WTC11 (cell line): Measurements from ENCODE around the gene SORCS2. TPM values are rescaled to one million over a fixed set of nuclear protein-coding genes. Genes with fewer than 3 reads are reported as not detected.

ENCODE experiments used
- ATAC-seq: fragments of 200-7000 bp; cut with Tn5 transposase; 2 replicates; pipeline ENCODE4 v1.10.0; 2021; ENCODE audit warnings: mild to moderate bottlenecking, moderate library complexity
- CTCF ChIA-PET: fragments of 300-600 bp; sonication (Branson Sonifier 250); formaldehyde crosslinking; loops from one replicate; lab custom pipeline; 2021; ENCODE audit warnings: antibody characterized with exemption; lab: Charles Lee
- POLR2A ChIA-PET: fragments of 350-600 bp; sonication (Branson Sonifier 250); formaldehyde crosslinking; loops from one replicate; lab custom pipeline; 2021; ENCODE audit warnings: antibody characterized with exemption; lab: Charles Lee
- DNase-seq: peaks from one replicate; pipeline ENCODE4 v3.0.0; 2021; ENCODE audit warnings: low spot score
- H3K27ac Mint-ChIP-seq: 2 replicates; pipeline ENCODE4 v1.8.0; 2021; ENCODE audit warnings: mixed read lengths
- H3K27me3 Mint-ChIP-seq: 2 replicates; pipeline ENCODE4 v1.8.0; 2021; ENCODE audit warnings: low read depth, mild to moderate bottlenecking, moderate library complexity, mixed read lengths
- H3K36me3 Mint-ChIP-seq: 2 replicates; pipeline ENCODE4 v1.8.0; 2021; ENCODE audit warnings: mixed read lengths
- H3K4me1 Mint-ChIP-seq: 2 replicates; pipeline ENCODE4 v1.8.0; 2022; ENCODE audit warnings: mixed read lengths
- H3K4me3 Mint-ChIP-seq: 2 replicates; pipeline ENCODE4 v1.8.0; 2021; ENCODE audit warnings: mild to moderate bottlenecking, moderate library complexity, mixed read lengths
- H3K9me3 Mint-ChIP-seq: 2 replicates; pipeline ENCODE4 v1.8.0; 2021; ENCODE audit warnings: mixed read lengths
- CREM ChIP-seq: sonication (generic); formaldehyde crosslinking; IDR thresholded peaks from 2 replicates; pipeline ENCODE4 v1.8.1; 2022; ENCODE audit warnings: mild to moderate bottlenecking, missing genetic modification reagents, moderate library complexity
- ELF4 ChIP-seq: sonication (generic); formaldehyde crosslinking; IDR thresholded peaks from 2 replicates; pipeline ENCODE4 v1.8.1; 2022; ENCODE audit warnings: low read depth, mild to moderate bottlenecking, moderate library complexity, missing genetic modification reagents
- ERG ChIP-seq: fragments of 250-450 bp; sonication (Bioruptor Pico); IDR thresholded peaks from 2 replicates; pipeline ENCODE4 v1.8.0; 2021; ENCODE audit warnings: mild to moderate bottlenecking
- ETV6 ChIP-seq: sonication (generic); formaldehyde crosslinking; IDR thresholded peaks from 2 replicates; pipeline ENCODE4 v1.8.1; 2022; ENCODE audit warnings: mild to moderate bottlenecking, missing genetic modification reagents
- FOXK1 ChIP-seq: sonication (generic); formaldehyde crosslinking; IDR thresholded peaks from 2 replicates; pipeline ENCODE4 v1.8.0; 2022; ENCODE audit warnings: mild to moderate bottlenecking, moderate library complexity, missing genetic modification reagents
- KAT7 ChIP-seq: sonication (generic); formaldehyde crosslinking; IDR thresholded peaks from 2 replicates; pipeline ENCODE4 v1.8.1; 2023; ENCODE audit warnings: missing genetic modification reagents, mild to moderate bottlenecking, borderline replicate concordance
- NFE2L1 ChIP-seq: sonication (generic); formaldehyde crosslinking; IDR thresholded peaks from 2 replicates; pipeline ENCODE4 v1.8.1; 2023; ENCODE audit warnings: missing genetic modification reagents
- NR1H2 ChIP-seq: sonication (generic); formaldehyde crosslinking; IDR thresholded peaks from 2 replicates; pipeline ENCODE4 v1.9.0; 2021; ENCODE audit warnings: mild to moderate bottlenecking, moderate library complexity, missing genetic modification reagents
- NR3C1 ChIP-seq: sonication (generic); formaldehyde crosslinking; conservative IDR thresholded peaks from 2 replicates; pipeline ENCODE4 v1.8.1; 2023; ENCODE audit warnings: low read depth, mild to moderate bottlenecking, missing genetic modification reagents
- OVOL2 ChIP-seq: fragments of 250-450 bp; sonication (Bioruptor Pico); IDR thresholded peaks from 2 replicates; pipeline ENCODE4 v1.9.0; 2021; ENCODE audit warnings: mild to moderate bottlenecking, borderline replicate concordance
- PREB ChIP-seq: sonication (generic); formaldehyde crosslinking; IDR thresholded peaks from 2 replicates; pipeline ENCODE4 v1.8.1; 2022; ENCODE audit warnings: mild to moderate bottlenecking, missing genetic modification reagents, moderate library complexity, borderline replicate concordance
- STAT6 ChIP-seq: sonication (generic); formaldehyde crosslinking; conservative IDR thresholded peaks from 2 replicates; pipeline ENCODE4 v1.8.1; 2023; ENCODE audit warnings: mild to moderate bottlenecking, low read depth, missing genetic modification reagents, moderate library complexity
- TP53 ChIP-seq: sonication (generic); formaldehyde crosslinking; IDR thresholded peaks from 2 replicates; pipeline ENCODE4 v1.8.1; 2023; ENCODE audit warnings: mild to moderate bottlenecking, missing genetic modification reagents
- ZNF219 ChIP-seq: sonication (generic); formaldehyde crosslinking; IDR thresholded peaks from 2 replicates; pipeline ENCODE4 v1.8.0; 2023; ENCODE audit warnings: missing genetic modification reagents, mild to moderate bottlenecking, borderline replicate concordance
- ZNF281 ChIP-seq: sonication (generic); formaldehyde crosslinking; IDR thresholded peaks from 2 replicates; pipeline ENCODE4 v1.8.0; 2023; ENCODE audit warnings: mild to moderate bottlenecking, missing genetic modification reagents
- ZNF396 ChIP-seq: fragments of 250-450 bp; sonication (Bioruptor Pico); IDR thresholded peaks from 2 replicates; pipeline ENCODE4 v1.8.0; 2021; ENCODE audit warnings: mild to moderate bottlenecking, moderate library complexity, borderline replicate concordance
- ZNF671 ChIP-seq: fragments of 250-450 bp; sonication (Bioruptor Pico); IDR thresholded peaks from 2 replicates; pipeline ENCODE4 v1.8.0; 2021; ENCODE audit warnings: mild to moderate bottlenecking
- ZSCAN18 ChIP-seq: fragments of 250-450 bp; sonication (Bioruptor Pico); IDR thresholded peaks from 2 replicates; pipeline ENCODE4 v2.1.2; 2022; ENCODE audit warnings: mild to moderate bottlenecking, moderate library complexity
- total RNA-seq: library from RNA; stranded (reverse); gene quantifications from 3 replicates; pipeline ENCODE4 v1.2.3, GENCODE V29; 2021

The SORCS2 gene
- total RNA-seq, 1 experiment from 2014 or later: 6.6 TPM

- TF ChIP-seq ELF4 (CRISPR knock-in tag): no peak
- no peak for TF ChIP-seq NR3C1
- TF ChIP-seq CREM (CRISPR knock-in tag): no peak
- no peak for TF ChIP-seq ZNF281 (CRISPR knock-in tag)
- TF ChIP-seq TP53 (CRISPR knock-in tag): no peak
- TF ChIP-seq OVOL2 (CRISPR knock-in tag): no peak
- no peak for TF ChIP-seq FOXK1 (CRISPR knock-in tag)
- TF ChIP-seq KAT7 (CRISPR knock-in tag): no peak
- no peak for TF ChIP-seq ZNF671 (CRISPR knock-in tag)
These were observed 158.1 kb downstream of the SORCS2 start (continued) for GRCh38 chr4:7350396-7350795.

- Mint-ChIP-seq H3K36me3 (no peaks in the 10 kb centered on the region), H3K27me3 (no peaks in the 10 kb centered on the region), H3K9me3 (peaks cover 8% of the 10 kb centered on the region), H3K4me3 (no peak overlapping the region), H3K4me1 (no peaks in the 10 kb centered on the region), H3K27ac (no peak overlapping the region)
- ATAC-seq: no peak
- ChIA-PET CTCF (interaction anchor here (0.8 to 1.0 kb wide), 2 partner anchors 16 to 817 kb away, joined by 3 to 4 read pairs; no protein-coding TSS in a partner anchor), POLR2A (no interaction called here)
- DNase-seq: no peak
- no peak for TF ChIP-seq STAT6 (CRISPR knock-in tag)
- no peak for TF ChIP-seq ETV6 (CRISPR knock-in tag)
- no peak for TF ChIP-seq NR1H2 (CRISPR knock-in tag)
- no peak for TF ChIP-seq ZNF281 (CRISPR knock-in tag)
- TF ChIP-seq ZSCAN18 (CRISPR knock-in tag): no peak
- TF ChIP-seq ZNF219 (CRISPR knock-in tag): no peak
- TF ChIP-seq CREM (CRISPR knock-in tag): no peak
These were observed 158.7 kb downstream of the SORCS2 start for GRCh38 chr4:7351014-7351413.

GRCh38 chr4:7352486-7352885 is 160.1 kb downstream of the SORCS2 start:
- Mint-ChIP-seq H3K36me3 (no peaks in the 10 kb centered on the region), H3K27me3 (no peaks in the 10 kb centered on the region), H3K9me3 (no peaks in the 10 kb centered on the region), H3K4me3 (no peak overlapping the region), H3K4me1 (no peaks in the 10 kb centered on the region), H3K27ac (no peak overlapping the region)
- POLR2A ChIA-PET: no interaction called here
- DNase-seq (no peak), ATAC-seq (no peak)
- CTCF ChIA-PET: interaction anchor here (1.0 to 1.4 kb wide), 2 partner anchors 17 to 251 kb away, joined by 4 to 12 read pairs; no protein-coding TSS in a partner anchor
- TF ChIP-seq PREB (CRISPR knock-in tag) (no peak), ERG (CRISPR knock-in tag) (no peak), STAT6 (CRISPR knock-in tag) (no peak), ZNF396 (CRISPR knock-in tag) (no peak), NFE2L1 (CRISPR knock-in tag) (no peak)
